Glomerular visceral epithelial cell (primary cell): ENCODE results near the gene FAM72A.
"Not testable (repeated sequence)": the region's sequence is repeated elsewhere in the genome, so short reads cannot be mapped to it uniquely, and the experiment has no call there.

ENCODE experiments used
- DNase-seq: peaks from one replicate; pipeline ENCODE4 v3.0.0-alpha.2; 2016; ENCODE audit errors: extremely low spot score

Gene FAM72A

DNA sequence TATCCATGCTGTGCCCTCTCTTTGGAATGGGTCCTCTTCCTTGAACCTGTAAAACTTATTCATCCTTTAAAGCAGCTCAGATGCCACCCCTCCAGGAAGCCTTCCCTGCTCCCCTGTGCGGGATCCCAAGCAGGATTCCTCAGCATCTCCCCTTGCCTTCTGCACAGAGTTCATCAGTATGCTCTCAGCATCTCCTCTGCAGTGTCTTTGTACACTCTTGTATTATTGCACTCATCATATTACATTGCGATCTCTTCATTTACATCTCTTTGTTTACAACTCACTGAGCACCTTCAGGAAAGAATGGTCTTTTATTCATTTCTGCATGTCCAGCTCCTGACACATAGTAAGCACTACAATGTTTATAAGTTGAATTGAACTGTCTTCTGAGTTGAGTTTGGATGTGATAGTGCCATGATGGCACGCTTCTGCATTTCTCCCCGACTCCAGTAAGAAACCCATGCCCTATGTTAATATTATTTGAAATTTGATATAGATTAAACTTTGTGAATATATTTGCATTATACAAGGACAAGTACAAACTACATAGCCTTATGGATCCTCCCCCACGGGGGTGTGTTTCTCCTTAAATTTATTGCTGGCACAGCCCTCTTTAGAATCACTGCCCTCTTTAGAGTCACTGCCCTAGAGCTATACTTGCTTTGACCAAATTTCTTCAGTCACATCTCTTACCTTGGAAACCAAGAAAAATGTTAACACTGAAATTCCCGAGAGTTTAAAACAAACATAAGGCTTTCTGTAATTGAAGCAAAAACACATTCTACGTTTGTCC is 13.2 kb upstream of the FAM72A start:
- DNase-seq = not testable (repeated sequence)

- not testable (repeated sequence) for DNase-seq
Measured at GRCh38 chr1:206210802-206211201, 8.2 kb upstream of the FAM72A start.

DNA sequence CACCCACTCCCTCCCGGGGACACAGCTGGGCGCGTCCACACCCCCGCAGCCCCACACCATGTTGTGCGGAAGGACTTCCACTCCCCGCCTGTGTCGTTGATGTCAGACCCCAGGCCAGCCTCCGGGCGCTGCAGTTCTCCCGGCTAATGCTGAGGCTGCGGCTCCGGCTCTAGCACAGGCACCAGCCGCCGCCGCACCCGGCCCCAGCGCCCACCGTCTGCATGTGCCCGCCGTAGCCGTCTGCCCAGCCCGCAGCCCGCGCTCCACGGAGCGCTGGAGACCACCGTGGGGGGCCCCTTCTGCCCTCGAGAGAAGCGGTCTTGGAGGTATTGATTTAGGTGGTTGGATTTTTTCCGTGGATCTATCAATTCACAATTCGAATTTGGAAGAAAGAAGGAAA is 2.9 kb upstream of the FAM72A start:
- not testable (repeated sequence) for DNase-seq

GRCh38 chr1:206204871-206205270 is 2.2 kb upstream of the FAM72A start:
- peak; percentile 24 for DNase-seq

DNA sequence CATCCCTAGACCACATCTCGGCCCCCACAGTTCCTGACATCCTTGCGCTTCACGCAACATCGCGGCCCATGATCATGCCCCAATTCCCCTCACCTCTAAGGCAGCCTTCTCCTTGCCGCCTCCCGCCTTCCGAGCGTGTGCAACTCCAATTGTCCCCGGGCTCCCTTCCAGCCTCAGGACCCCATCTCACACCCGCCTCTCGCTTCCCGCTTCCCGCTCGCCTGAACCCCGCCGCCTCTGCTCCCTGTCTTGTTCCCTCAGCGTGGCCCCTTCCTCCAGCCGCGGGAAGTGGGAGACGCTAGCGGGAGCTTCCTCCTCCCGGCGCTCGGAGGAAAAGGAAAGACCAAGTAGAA is 1.5 kb upstream of the FAM72A start:
- DNase-seq = not testable (repeated sequence)

DNA sequence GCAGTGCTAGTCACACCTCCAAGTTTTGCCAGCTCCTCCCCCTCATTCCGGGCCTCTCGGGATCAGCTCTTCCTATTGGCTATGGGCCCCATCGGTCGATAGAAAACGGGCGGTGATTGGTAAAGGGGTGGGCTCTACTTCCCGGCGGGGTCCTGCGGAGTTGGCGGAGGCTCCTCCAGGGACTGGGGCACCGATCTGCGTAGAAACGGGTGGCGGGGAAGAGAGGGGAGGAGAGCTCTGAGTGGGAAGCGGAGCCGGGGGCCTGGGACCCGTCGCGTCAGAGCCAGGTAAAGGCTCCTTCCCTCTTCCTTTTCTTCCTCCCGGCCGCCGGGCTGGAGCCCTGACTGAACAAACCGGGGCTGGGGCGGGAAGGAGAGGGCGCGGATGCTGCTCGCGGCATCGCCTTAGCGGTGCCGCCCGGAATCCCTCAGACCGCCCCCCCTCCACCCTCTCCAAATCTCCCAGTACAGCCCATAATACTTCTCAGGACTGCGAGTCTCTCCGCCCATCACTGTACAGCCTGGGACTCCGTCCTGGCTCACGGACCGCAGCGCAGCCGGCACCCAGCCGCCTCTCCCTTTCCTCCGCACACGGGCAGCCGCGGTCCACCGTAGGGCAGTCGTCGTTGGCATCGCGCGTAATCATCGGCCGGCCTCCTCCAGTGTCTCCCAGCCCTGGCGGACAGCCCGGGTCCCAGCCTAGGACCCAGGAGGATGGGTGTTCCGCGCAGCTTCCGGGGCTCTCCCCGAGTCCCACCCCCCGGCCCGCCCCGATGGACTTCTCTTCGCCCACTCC is 922 bp upstream of the FAM72A start, which contains the start of gene SRGAP2:
TSS of gene SRGAP2 (plus strand) at position 178 of the 795 bp plus-strand sequence. CDS start 2,430 bp downstream, outside the sequence.
- peak; percentile 64 for DNase-seq

DNA sequence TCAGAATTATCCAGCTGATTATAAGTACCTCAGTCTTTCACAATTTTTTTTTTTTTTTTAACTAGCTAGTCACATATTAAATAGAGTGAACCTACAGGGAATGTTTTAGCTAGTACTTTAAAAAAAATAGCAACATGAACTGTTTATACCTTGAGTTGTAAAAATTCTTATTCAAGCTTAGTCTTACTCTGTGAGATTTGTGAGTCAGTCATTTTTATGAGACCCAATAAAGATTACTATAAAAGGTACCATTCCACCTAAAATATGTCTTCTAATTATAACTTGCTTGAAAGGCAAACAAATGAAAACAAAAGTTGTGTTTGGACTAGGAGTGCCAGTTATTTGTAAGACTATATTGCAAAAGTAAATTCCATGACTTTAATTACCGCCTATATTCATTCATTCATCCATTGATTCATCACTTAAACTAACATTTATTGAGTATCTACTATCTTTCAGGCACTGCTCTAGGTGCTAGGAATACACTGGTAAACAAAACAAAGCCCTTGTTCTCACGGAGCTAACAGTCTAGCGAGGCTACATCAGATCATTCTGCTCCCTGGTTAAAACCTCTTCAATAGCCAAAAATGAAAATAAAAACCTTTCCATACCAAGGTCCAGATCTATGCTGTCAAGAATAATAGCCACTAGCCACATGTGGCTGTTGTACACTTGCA is 5.8 kb downstream of the FAM72A start:
- not testable (repeated sequence) for DNase-seq

DNA sequence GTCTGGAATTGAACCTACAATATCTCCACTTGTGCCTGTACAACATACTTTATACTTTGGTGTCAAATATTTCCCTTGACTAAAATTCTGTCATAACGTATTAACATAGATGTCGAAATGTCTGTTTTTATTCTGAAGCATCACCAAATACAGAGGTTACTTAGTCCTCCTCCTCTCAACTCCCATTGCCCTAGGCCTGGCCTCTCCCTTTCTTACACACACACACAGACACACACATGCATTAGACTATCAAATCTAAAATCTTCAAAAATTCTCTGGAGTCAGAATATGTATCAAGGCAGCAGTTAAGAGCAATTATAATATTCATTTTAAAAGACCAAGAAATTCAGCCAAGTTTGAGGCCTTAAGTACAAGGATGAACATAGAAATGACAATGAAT is 7.5 kb downstream of the FAM72A start:
- not testable (repeated sequence) for DNase-seq

DNA sequence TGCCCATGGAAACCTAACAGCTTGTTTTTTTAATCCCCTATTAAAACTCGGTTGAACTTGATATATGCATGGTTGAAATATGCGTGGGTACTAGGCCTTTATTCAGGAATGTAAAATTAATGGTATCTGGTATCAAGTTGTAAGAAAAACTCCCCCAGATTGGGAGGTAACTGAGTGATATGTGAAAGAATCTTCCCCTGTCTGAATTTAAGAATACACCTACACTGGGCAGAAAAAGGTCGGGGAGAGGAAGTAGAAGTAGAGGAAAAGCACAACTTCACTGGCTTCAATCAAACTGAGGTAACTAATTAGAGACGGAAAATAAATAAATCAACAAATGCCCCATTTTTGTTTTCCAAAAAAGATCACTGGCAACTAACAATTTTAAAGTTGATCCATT is 15.8 kb downstream of the FAM72A start:
- DNase-seq = not testable (repeated sequence)

DNA sequence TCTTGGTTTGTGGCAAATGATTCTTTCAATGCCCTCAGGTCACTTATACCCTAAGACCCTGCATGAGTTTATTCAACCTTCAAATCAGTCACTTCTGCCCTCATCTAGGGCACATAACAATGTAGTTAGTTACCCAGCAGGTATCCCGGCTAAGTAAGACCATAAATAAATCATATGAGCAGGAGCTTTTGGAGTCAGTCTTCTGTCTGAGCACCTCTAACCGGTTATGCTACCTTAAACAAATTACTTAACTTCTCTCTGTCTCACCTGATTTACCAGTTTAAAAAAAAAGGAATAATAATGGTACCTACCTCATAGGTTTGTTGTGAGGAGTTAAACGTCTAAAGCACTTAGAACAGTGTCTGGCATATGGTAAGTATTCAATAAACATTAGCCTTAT is 16.9 kb downstream of the FAM72A start:
- not testable (repeated sequence) for DNase-seq

DNA sequence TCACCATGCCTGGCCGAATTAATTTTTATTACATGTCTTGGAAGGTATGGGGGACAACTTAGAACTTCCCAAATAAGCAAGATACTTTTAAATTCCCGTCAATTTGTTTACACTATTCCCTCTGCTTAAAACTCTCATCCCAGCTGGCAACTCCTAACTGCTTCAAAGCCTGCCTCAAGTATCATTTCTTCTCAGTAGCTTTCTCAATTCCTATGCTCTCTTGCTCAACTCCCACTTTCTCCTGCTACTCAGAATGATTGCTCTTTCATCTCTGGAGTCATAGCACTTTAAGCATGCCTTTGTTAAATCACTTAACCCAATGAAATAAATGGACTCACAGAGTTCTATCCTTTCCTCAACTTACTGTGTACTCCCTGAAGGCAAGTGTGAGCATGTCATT is 18.9 kb downstream of the FAM72A start:
- DNase-seq = not testable (repeated sequence)

- DNase-seq = peak; percentile 0
Measured at GRCh38 chr1:206182368-206183317, 20.0 kb downstream of the FAM72A start.

GRCh38 chr1:206179666-206180065 is 23.0 kb downstream of the FAM72A start:
- DNase-seq = not testable (repeated sequence)

DNA sequence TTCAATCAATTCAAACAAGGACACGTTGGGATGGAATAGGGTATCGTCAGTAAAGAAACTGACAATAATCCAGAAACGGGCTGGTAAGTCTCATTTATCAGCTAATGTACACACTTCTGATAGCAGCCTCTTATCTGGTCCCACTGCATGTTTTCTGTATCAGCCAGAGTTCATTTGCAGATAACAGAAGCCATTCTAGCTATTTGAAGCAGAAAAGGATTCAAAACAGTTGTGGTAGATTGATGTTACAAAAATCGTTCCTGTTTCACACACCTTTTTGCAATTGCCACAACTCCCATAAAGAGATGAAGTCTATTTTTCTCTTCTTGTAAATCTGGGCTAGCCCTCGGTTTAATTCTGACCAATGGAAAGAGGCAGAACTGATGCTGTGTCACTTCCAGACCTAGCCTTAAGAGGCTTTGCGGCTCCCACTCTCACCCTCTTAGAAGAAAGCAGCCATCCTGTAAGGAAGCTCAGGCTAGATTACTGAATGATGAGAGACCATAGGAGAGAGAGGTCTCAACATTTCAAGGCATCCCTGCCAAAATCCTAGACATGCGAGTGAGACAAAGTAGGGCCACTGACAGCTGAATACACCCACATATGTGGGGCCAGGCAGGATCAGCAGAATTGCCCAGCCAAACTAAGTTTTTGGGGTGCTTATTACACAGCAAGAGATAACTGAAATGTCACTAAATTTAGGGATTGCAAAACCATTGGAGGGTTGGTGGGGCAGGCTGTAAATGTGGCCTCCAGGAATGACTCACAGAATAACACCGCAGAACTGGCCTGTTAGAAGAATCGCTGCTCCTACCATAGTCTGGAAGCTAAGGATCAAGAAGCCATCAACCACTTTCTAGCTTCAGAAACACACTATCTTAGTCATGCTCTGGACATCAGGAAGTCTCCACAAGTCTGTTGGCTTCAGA is 24.3 kb downstream of the FAM72A start:
- peak; percentile 35 for DNase-seq

DNA sequence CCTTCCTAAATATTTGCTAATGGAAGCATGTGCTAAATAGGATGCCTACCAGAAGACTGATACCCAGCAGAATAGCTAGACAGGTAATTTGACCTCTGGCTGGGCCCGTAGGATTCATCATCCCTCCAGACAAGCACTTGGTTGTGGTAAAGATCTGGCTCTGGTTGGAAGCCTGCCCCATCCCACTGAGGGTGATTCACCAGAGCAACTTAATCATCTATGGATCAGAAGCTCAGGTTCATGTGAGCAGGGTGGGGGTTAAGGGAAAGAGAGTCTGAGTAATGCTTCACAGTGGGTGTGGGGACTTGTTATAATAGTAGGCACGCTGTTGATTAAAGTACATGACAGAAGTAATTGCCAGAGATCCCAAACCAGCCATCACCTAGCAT is 26.5 kb downstream of the FAM72A start:
- not testable (repeated sequence) for DNase-seq

DNA sequence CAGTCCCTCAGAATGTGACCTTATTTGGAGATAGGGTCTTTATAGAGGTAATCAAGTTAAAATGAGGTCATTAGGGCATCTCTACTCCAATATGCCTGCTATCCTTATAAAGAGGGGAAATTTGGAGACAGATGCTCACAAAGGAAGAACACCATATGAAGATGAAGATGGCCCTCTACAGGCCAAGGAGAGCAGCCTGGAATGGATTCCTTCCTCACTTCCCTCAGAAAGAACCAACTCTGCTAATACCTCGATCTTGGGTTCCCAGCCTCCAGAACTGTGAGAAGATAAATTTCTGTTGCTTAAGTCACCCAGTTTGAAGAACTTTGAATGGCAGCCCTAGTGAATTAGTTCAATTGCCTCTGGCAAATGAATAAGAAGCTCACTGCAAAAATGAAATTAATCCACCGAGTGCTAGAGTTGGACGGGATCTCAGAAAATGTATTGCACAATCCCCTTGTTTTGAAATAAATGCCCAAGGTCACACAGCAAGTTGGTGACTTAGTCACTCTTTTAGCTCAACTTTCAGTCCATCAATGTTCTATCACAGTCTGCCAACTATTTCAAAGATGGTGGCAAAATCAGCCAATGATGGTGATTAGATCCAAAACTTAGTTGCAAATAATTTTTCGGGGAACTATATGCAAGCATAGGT is 27.1 kb downstream of the FAM72A start:
- peak; percentile 3 for DNase-seq

DNA sequence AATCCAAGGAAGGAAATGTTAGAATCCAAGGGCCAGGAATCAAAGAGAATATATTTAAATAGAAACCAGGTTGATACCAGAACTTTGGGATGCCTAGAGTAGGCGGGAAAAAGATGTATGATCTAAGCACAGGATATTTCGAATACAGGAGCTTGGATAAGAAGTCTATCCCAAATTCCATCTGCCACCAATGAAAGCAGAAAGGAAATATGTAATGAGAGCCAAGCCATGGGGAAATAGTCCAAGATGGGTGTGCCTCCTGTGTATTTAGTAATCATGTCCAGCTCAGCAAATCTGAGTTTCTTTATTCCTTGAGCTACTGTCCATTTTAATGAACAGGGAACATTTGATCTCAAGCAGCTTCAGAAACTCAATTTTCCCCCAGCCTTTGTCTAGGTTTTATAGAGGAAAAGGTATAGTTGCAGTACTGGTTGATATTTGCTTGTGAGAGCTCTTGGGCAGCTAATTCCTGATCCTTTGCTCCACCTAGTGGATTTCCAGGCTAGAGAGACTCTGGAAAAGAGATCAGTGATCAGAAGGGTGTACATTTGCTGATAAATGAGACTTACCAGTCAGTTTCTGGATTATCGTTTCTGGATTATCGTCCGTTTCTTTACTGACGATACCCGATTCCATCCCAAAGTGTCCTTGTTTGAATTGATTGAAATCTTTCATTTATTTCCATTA is 28.3 kb downstream of the FAM72A start:
- DNase-seq = peak; percentile 9

DNA sequence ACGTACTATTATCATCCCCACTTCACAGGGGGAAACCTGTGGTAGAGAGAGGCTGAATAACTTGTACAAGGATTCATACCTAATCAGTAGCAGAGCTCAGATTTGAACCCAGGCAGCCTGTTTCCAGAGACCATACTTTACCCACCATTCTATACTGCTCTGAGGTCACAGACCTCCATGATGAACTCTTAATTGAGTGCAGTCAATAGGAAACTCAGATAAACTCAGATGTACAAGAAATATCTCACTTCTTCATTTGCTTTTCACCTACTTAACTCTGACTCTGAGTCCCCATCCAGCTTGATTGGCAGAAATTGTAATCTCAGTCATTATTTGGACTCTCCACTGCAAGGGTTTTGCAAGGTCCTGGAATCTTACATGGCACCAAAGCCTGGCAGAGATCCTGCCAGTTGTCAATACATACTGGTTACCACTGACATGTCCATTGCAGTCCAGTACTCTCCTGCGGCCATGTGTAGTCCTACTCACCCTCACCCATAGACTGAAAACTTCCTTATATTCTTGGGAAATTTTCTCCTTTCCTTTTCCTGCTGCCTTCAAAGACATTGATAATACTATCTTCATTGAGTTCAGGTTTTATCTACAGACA is 29.4 kb downstream of the FAM72A start:
- not testable (repeated sequence) for DNase-seq
